Measurements from ENCODE around the gene PPP2R2B. TPM values are rescaled to one million over a fixed set of nuclear protein-coding genes. Genes with fewer than 3 reads are reported as not detected.
A peak's percentile ranks its signal among the peaks of the same experiment; 100 is the strongest.

The PPP2R2B gene
- total RNA-seq (2014; rRNA removed; shearing (Covaris generic)): 0.04 TPM in 1 of 2 replicates, not detected in the other

GRCh38 chr5:146878476-146879172 lies at the start of gene PPP2R2B:
TSS of gene PPP2R2B (minus strand) at chr5:146878757.
- no peaks in the 10 kb centered on the region for H3K4me1 ChIP-seq
- H3K27me3 ChIP-seq: no peaks in the 10 kb centered on the region
- no peak within 1 kb of the TSS for H3K27ac ChIP-seq
- no peaks in the 10 kb centered on the region for H3K9me3 ChIP-seq (replicated peaks)
- no peak for DNase-seq
- no peak within 1 kb of the TSS for H3K4me3 ChIP-seq
- no peaks in the 10 kb centered on the region for H3K36me3 ChIP-seq

GRCh38 chr5:146924132-146924531 lies 45.6 kb upstream of the PPP2R2B start:
- Histone ChIP-seq H3K27ac (no peak overlapping the region), H3K4me3 (no peak overlapping the region), H3K4me1 (no peaks in the 10 kb centered on the region), H3K27me3 (no peaks in the 10 kb centered on the region), H3K9me3 (replicated peaks) (0 out of 2 replicates have a peak, but pooled peaks cover 3% of the 10 kb centered on the region), H3K36me3 (no peaks in the 10 kb centered on the region)
- DNase-seq: no peak

GRCh38 chr5:146921225-146921624 lies 42.7 kb upstream of the PPP2R2B start:
- 0 out of 2 replicates have a peak, but pooled peaks cover 3% of the 10 kb centered on the region for H3K9me3 ChIP-seq (replicated peaks)
- no peak overlapping the region for H3K27ac ChIP-seq
- no peak overlapping the region for H3K4me3 ChIP-seq
- no peaks in the 10 kb centered on the region for H3K4me1 ChIP-seq
- H3K36me3 ChIP-seq: no peaks in the 10 kb centered on the region
- H3K27me3 ChIP-seq: no peaks in the 10 kb centered on the region
- DNase-seq: no peak

GRCh38 chr5:146920351-146920881 lies 41.9 kb upstream of the PPP2R2B start:
- DNase-seq: no peak
- Histone ChIP-seq H3K27ac (no peak overlapping the region), H3K4me1 (no peaks in the 10 kb centered on the region), H3K9me3 (replicated peaks) (0 out of 2 replicates have a peak, but pooled peaks cover 3% of the 10 kb centered on the region), H3K4me3 (no peak overlapping the region), H3K27me3 (no peaks in the 10 kb centered on the region), H3K36me3 (no peaks in the 10 kb centered on the region)

GRCh38 chr5:146919304-146919703 lies 40.7 kb upstream of the PPP2R2B start:
- DNase-seq: no peak
- Histone ChIP-seq H3K4me1 (no peaks in the 10 kb centered on the region), H3K36me3 (no peaks in the 10 kb centered on the region), H3K9me3 (replicated peaks) (no peaks in the 10 kb centered on the region), H3K4me3 (no peak overlapping the region), H3K27me3 (no peaks in the 10 kb centered on the region), H3K27ac (no peak overlapping the region)

GRCh38 chr5:146917931-146918330 lies 39.4 kb upstream of the PPP2R2B start:
- Histone ChIP-seq H3K27ac (no peak overlapping the region), H3K27me3 (no peaks in the 10 kb centered on the region), H3K36me3 (no peaks in the 10 kb centered on the region), H3K4me3 (no peak overlapping the region), H3K9me3 (replicated peaks) (no peaks in the 10 kb centered on the region), H3K4me1 (no peaks in the 10 kb centered on the region)
- no peak for DNase-seq

- DNase-seq: no peak
- H3K9me3 ChIP-seq (replicated peaks): no peaks in the 10 kb centered on the region
- H3K4me1 ChIP-seq: no peaks in the 10 kb centered on the region
- H3K27ac ChIP-seq: no peak overlapping the region
- H3K27me3 ChIP-seq: no peaks in the 10 kb centered on the region
- H3K36me3 ChIP-seq: no peaks in the 10 kb centered on the region
- no peak overlapping the region for H3K4me3 ChIP-seq
These were observed 34.3 kb upstream of the PPP2R2B start for GRCh38 chr5:146912874-146913273.

GRCh38 chr5:146910239-146910638 lies 31.7 kb upstream of the PPP2R2B start:
- H3K27ac ChIP-seq: no peak overlapping the region
- no peaks in the 10 kb centered on the region for H3K4me1 ChIP-seq
- H3K36me3 ChIP-seq: no peaks in the 10 kb centered on the region
- H3K4me3 ChIP-seq: no peak overlapping the region
- H3K9me3 ChIP-seq (replicated peaks): no peaks in the 10 kb centered on the region
- no peaks in the 10 kb centered on the region for H3K27me3 ChIP-seq
- no peak for DNase-seq

GRCh38 chr5:146909255-146910068 lies 30.9 kb upstream of the PPP2R2B start:
- Histone ChIP-seq H3K4me1 (no peaks in the 10 kb centered on the region), H3K9me3 (replicated peaks) (no peaks in the 10 kb centered on the region), H3K27me3 (no peaks in the 10 kb centered on the region), H3K27ac (no peak overlapping the region), H3K4me3 (no peak overlapping the region), H3K36me3 (no peaks in the 10 kb centered on the region)
- no peak for DNase-seq

- Histone ChIP-seq H3K4me3 (no peak overlapping the region), H3K9me3 (replicated peaks) (no peaks in the 10 kb centered on the region), H3K27me3 (no peaks in the 10 kb centered on the region), H3K27ac (no peak overlapping the region), H3K4me1 (no peaks in the 10 kb centered on the region), H3K36me3 (no peaks in the 10 kb centered on the region)
- peak; percentile 19 to 40 for DNase-seq
These were observed 28.2 kb upstream of the PPP2R2B start for GRCh38 chr5:146906803-146907202.

- Histone ChIP-seq H3K4me3 (no peak overlapping the region), H3K27ac (no peak overlapping the region), H3K36me3 (no peaks in the 10 kb centered on the region), H3K4me1 (no peaks in the 10 kb centered on the region), H3K27me3 (no peaks in the 10 kb centered on the region), H3K9me3 (replicated peaks) (no peaks in the 10 kb centered on the region)
- no peak for DNase-seq
These were observed 26.3 kb upstream of the PPP2R2B start for GRCh38 chr5:146904890-146905289.

GRCh38 chr5:146903789-146904188 lies 25.2 kb upstream of the PPP2R2B start:
- H3K4me3 ChIP-seq: no peak overlapping the region
- no peaks in the 10 kb centered on the region for H3K9me3 ChIP-seq (replicated peaks)
- H3K27ac ChIP-seq: no peak overlapping the region
- DNase-seq: no peak
- H3K27me3 ChIP-seq: no peaks in the 10 kb centered on the region
- H3K4me1 ChIP-seq: no peaks in the 10 kb centered on the region
- H3K36me3 ChIP-seq: no peaks in the 10 kb centered on the region

GRCh38 chr5:146902471-146902870 lies 23.9 kb upstream of the PPP2R2B start:
- H3K9me3 ChIP-seq (replicated peaks): no peaks in the 10 kb centered on the region
- no peak for DNase-seq

GRCh38 chr5:146897061-146897460 lies 18.5 kb upstream of the PPP2R2B start:
- H3K9me3 ChIP-seq (replicated peaks): no peaks in the 10 kb centered on the region
- H3K27me3 ChIP-seq: peaks cover 4% of the 10 kb centered on the region; the same call in 1 of the 2 replicates
- H3K27ac ChIP-seq: no peak overlapping the region
- H3K4me1 ChIP-seq: no peaks in the 10 kb centered on the region
- no peaks in the 10 kb centered on the region for H3K36me3 ChIP-seq
- no peak for DNase-seq
- H3K4me3 ChIP-seq: no peak overlapping the region

More at GRCh38 chr5:146902471-146902870, 23.9 kb upstream of the PPP2R2B start:
- Histone ChIP-seq H3K27ac (no peak overlapping the region), H3K27me3 (no peaks in the 10 kb centered on the region), H3K4me1 (no peaks in the 10 kb centered on the region), H3K4me3 (no peak overlapping the region), H3K36me3 (no peaks in the 10 kb centered on the region)
